Measurements from ENCODE around the gene LIME1.

The LIME1 gene

DNA sequence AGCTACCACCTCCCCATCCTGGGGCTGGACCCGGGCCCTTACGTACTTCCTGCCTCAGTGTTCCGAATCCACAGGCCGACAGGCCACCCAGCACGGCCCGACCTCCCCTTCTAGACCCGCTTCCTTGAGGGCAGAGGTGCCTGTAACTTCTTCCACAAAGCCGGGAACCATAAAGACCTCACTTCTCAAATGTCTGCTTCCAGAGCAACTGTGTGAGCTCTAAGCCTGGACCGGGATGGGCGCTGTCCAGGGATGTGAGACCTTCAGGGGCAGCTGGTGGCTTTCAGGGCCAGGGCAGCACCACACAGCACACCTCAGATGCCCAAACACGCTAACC lies 12.4 kb downstream of the LIME1 start:
- DNase-seq (ENCODE audit: low read depth in 2 of 2, low spot score in 1 of 2) = no peak

DNA sequence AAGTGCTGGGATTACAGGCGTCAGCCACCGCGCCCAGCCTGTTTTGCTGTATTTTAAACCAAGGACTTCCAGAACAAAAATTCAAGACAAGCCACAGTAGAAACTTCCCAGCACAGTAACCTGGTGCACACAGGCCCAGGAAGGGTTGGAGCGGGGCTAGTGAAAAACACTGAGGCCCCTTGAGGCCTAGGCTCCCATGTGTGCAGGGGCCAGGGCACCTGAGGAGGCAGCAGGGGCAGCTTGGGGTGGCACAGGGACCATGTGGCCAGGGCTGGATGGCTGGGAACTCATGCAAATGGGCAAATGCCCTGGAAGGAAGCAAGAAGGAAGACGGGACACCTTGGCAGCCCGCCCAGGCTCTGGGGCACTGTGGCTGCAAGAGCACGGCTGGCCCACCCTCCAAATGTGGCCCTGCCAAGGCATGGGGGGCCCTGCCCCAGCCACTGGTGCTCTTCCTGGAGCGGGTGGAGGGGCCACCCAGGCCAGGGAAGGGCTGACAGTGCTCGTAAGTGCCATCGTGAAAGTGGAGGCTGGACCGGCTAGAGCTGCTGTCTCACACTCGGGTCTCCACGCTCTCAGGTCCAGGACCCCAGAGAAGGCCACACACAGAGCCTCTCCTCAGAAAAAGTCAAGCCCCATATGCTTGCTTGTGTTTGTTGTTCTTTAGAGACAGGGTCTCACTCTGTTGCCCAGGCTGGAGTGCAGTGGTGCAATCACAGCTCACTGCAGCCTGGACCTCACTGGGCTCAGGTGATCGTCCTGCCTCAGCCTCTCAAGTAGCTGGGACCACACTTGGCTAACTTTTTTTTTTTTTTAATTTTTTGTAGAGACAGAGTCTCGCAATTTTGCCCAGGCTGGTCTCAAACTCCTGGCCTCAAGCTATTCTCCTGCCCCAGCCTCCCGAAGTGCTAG lies 13.4 kb downstream of the LIME1 start:
- no peak for DNase-seq (ENCODE audit: low read depth in 2 of 2, low spot score in 1 of 2)

DNA sequence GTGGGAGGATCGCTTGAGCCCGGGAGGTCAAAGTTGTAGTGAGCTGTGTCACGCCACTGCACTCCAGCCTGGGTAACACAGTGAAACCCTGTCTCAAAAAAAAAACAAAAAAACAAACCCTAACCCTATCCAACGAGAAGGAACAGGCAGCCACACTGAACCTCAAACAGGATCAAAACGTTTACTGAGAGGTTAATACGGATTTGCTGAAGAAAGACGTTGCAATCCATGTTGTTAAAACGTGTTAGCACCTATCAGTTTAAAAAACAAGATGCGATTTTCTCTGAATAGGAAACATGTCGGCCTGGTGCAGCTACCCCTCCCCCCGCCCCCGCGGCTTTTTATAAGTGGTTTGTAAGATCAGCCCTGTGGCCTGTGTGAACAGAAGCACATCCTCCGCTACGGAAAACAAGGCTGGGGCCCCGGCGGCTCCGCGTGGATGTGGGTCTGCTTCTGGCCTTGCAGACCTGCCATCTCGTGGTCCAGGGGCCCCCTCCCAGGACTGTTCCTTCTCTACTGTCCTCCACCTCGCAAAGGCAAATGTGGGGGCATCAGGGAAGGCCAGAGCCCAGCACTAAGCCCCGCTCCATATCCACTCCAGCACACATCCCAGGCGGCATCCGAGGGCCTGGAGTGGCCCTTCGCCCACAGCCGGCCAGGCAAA lies 14.5 kb downstream of the LIME1 start:
- DNase-seq (ENCODE audit: low read depth in 2 of 2, low spot score in 1 of 2) = no peak

DNA sequence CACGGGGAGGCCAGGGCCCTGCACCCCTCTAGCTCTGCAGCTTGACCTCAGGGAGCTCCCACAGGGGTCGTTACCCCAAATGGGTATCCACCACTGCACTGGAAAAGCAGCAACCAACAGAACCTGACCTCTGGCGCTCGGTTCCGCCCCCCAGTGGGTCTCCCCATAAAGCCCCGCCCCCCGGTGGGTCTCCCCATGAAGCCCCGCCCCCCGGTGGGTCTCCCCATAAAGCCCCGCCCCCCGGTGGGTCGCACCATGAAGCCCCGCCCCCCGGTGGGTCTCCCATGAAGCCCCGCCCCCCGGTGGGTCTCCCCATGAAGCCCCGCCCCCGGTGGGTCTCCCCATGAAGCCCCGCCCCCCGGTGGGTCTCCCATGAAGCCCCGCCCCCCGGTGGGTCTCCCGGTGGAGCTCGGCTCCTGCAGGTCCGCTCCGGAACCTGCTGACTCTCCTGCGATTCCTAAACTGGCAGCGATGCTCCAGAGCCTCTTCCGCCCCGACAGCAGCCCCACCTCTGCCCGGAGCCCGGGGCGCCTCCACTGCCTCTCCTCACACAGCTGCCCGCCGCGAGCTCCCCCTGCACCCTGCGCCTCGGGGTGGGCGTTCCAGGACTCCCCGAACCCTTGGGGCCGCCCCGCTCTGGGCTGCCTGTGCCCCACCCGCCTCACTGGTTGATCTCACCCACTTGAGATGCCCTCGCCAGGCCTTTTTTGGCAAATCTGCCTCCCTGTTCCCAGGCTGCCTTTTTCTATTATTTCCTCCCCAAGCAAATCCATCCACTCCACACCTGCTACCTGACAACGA lies 15.2 kb downstream of the LIME1 start:
- DNase-seq (ENCODE audit: low read depth in 2 of 2, low spot score in 1 of 2) = no peak

DNA sequence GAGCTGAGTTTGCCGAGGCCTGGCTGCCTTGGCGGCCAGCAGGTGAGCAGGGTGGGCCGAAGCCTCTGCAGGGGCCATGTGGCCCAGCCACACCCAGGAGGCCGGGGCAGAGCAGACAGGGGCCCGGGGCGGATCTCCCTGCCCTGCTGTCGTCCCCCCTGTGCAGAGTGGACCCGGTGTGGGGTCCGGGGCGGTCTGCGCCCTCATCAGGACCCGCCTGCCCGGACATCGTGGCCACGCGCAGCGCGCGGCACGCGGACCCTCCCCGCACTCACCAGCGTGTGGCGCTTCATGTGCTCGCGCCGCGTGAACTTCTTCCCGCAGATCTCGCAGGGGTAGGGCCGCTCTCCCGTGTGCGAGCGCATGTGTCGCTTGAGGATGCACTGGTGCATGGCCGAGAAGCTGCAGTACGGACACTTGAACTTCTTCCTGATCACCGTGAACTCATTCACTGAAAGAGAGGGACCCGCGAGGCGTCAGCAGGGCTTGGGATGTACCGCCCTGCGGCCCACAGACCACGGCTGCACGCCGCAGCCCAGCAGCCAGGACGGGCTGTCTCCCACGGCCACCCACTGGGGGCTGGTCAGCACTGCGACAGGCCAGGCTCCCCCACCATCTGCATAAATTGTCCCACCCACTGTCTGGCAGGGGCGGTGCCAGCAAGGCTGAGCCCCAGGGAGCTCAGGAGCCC lies 16.1 kb downstream of the LIME1 start:
- no peak for DNase-seq (ENCODE audit: low read depth in 2 of 2, low spot score in 1 of 2)

- no peak for DNase-seq (ENCODE audit: low read depth in 2 of 2, low spot score in 1 of 2)
Measured at GRCh38 chr20:63753381-63753780, 16.9 kb downstream of the LIME1 start.

DNA sequence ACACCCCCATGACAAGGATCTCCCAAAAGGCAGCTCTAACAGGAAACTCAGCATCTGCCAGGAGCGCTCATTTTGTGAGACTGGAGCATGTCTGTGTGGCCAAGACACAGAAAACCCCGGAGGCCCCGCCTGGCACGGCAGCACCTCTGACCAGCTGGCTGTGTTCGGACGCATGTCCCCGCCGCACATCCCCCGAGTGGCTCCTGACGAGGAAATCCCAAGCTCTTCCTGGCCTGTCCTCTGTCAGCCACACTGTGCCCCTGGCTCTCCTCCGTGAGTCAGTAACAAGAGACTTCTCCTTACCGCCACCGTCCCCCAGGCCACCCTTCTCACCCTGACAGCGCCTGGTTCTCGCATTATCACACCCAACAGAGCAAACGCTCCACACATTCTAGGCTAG lies 17.5 kb downstream of the LIME1 start:
- DNase-seq (ENCODE audit: low read depth in 2 of 2, low spot score in 1 of 2) = no peak

DNA sequence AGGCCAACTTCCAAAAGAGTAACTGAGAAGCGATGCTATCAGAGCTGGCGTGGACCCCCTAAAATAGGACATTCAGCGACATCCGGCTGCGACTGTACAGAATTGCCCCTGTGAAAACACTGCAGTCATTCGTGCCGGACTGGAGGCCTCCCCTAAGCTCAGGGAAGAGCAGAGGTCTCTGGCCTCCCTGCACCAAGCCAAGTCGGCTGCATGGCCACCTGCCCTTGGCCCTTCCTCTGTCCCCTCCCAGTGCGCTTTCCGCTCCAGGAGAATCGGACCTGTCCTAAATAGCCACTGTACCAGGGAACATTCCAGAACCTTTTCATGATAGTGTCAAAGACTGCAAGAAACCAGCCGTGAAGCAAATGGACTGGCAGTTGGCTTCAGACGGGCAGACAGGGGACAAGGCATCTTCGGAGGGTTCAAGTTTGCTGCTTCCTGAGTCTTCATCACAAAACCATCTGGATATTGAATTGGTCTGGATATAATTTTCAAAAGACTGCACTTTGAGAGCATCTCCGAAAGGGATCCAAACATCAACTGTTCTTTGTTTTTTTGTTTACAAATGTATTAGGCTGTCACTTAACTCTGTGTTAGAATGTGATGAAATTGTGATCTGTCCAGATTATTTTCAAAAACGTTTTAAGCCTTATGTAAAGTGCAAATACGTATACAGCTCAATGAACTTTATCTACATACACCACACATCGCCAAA lies 19.6 kb downstream of the LIME1 start:
- DNase-seq (ENCODE audit: low read depth in 2 of 2, low spot score in 1 of 2) = no peak

GRCh38 chr20:63756648-63756991 lies 20.2 kb downstream of the LIME1 start:
- DNase-seq (ENCODE audit: low read depth in 2 of 2, low spot score in 1 of 2) = no peak

- DNase-seq (ENCODE audit: low read depth in 2 of 2, low spot score in 1 of 2) = no peak
Measured at GRCh38 chr20:63758152-63758551, 21.7 kb downstream of the LIME1 start.

DNA sequence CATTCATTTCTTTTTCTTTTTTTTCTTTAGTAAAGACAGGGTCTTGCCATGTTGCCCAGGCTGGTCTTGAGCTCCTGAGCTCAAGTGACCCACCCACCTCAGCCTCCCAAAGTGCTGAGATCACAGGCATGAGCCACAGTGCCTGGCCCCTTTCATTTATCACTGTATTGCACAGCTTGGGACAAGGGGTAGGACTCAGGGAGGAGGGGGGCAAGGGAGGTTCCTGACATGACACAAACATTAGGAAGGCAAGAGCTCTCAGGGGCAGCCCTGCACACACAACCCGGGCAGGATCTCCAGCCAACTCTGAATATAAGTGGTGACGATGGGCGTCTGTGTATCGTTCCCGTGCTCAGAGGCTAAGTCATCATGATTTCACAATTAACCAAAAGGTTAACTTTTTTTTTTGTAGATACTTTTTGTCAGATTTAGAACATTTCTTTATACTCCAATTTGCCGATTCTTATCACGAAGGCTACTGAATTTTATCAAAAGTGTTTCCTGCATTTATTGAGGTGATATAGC lies 23.0 kb downstream of the LIME1 start:
- DNase-seq (ENCODE audit: low read depth in 2 of 2, low spot score in 1 of 2) = no peak

- no peak for DNase-seq (ENCODE audit: low read depth in 2 of 2, low spot score in 1 of 2)
Measured at GRCh38 chr20:63765082-63765873, 28.8 kb downstream of the LIME1 start.

GRCh38 chr20:63765902-63766301 lies 29.4 kb downstream of the LIME1 start:
- DNase-seq (ENCODE audit: low read depth in 2 of 2, low spot score in 1 of 2) = no peak

DNA sequence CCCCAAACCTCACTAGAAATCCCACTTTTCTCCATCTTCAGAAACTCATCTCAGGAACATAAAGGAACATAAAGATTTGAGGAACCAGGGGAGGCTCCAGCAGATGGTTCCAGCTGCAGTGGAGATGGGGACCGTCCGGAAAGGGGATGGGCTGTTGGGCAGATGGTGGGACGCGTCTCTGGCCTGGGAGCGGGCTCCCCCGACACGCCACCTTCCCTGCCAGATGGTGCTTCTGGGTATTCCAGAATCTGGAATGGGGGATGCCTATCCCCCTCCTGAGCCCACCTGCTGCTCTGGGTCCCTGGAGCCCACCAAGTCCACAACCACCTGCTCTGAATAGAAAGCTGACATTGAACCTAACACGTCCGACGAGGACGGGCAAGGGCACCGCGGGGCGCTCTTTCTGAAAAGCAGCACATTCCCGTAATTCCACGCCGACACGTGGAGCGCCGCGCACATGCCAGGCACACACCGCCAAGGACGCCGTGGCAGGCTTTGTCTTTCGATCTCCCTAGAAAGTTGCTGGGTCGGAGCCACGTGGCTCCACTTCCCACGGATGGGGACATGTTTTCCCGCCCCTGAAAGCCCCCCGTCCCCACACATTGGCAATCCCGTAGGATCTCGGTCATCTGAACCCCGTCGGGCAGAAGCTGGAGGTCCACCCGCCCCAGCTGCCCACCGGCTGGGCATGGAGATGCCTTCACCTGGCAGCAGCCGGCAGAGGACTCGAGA lies 30.4 kb downstream of the LIME1 start:
- DNase-seq (ENCODE audit: low read depth in 2 of 2, low spot score in 1 of 2) = no peak

- no peak for DNase-seq (ENCODE audit: low read depth in 2 of 2, low spot score in 1 of 2)
Measured at GRCh38 chr20:63767456-63767855, 31.0 kb downstream of the LIME1 start.

DNA sequence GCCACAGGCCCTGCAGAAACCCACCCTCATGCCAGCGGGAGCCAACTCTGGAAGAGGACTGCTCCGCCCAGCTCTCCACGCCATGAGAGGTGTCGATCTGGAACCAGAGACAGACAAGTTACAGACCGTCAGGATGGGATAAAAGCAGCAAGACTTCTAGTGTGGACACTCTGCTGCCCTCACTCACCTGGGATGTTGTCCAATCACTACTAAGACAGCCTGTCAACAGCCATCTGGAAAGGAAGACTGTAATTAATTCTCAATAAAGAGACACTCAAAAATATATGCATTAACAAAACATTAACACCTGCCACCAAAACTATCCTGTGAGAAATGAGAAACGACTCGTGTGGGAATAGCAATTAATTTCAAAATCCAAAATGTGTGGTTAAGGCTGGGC lies 31.4 kb downstream of the LIME1 start:
- DNase-seq (ENCODE audit: low read depth in 2 of 2, low spot score in 1 of 2) = no peak

- no peak for DNase-seq (ENCODE audit: low read depth in 2 of 2, low spot score in 1 of 2)
Measured at GRCh38 chr20:63768591-63769515, 32.4 kb downstream of the LIME1 start.

DNA sequence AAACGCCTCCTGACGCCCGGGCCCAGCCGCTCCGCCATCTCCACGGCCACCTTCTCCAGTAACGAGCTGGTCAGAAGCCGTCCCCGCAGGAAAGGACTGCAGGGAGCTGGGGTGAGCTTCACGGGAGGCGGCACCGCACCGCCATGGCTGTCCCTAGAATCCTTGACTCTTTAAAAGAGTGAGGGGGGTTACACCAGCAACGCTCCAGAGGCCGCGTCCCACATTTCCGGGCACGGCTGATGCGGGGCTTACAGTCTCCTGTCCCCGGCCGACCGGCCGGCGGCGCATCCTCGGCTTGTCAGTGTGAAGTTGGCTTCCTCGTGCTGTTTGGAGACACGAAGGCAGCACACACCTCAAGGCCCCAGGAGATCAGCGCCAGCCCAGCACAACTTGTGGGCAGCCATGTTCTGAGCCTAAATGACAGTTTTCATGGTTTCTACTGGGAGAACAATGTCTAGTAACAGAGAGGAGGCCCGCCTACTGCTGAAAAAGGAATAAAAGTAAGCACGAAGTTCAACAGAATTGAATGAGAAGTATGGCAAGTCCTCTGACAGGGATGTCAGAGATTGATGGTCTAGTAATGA lies 33.5 kb downstream of the LIME1 start:
- no peak for DNase-seq (ENCODE audit: low read depth in 2 of 2, low spot score in 1 of 2)
